Stimulated activated CD8-positive, alpha-beta memory T cell treated with anti-CD3 and anti-CD28 coated beads, Interleukin-7, amount 100 ng/mL, for 1 hour (primary cell): ENCODE measurements around the gene ABLIM2.
"Not testable (repeated sequence)": the region's sequence is repeated elsewhere in the genome, so short reads cannot be mapped to it uniquely, and the experiment has no call there.

ENCODE experiments used
- DNase-seq, 2 donors: peaks; one replicate each; pipeline ENCODE4 v3.0.0-alpha.2; 2020; ENCODE audit warnings: low read depth in 2 of 2

ABLIM2 gene

DNA sequence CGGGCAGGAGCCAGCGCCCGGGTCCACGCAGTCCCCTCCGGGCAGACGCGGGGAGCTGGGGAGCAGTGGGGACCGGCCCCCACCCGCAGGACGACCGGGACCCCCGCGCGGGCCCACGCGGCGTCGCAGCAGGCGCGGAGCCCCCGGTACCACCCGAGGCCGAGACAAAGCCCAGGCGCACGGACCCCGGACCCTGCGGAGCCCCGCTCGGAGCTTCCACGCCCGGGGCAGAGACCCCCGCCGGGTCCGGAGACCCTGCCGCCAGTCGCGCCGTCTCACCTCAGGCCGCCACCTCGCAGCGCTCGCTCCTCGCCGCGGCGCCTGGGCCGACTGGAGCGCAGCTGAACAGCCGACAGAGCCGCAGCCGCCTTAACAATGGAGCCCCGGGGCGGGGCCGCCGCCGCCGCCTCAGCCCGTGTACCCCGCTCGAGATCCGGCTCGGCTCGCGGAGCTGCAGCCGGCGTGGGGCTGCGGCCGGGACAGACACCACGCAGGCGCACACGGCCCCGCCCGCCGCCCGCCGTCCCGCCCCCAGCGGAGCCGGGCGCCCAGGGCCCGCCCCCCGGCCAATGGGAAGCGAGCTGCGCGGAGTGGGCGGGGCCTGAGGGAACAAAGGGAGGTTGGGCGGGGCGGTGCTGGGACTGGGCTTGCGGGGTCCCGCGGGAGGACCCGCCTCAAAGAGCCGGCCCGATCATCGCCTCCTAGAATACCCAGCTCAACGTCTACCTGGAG is 219.1 kb downstream of the ABLIM2 start, which contains the start of gene AFAP1:
Gene AFAP1, minus strand, starts transcription at position 485 of the 732 bp plus-strand sequence. CDS start 67,783 bp downstream, outside the sequence.
- peak; percentile 72 to 79 for DNase-seq

DNA sequence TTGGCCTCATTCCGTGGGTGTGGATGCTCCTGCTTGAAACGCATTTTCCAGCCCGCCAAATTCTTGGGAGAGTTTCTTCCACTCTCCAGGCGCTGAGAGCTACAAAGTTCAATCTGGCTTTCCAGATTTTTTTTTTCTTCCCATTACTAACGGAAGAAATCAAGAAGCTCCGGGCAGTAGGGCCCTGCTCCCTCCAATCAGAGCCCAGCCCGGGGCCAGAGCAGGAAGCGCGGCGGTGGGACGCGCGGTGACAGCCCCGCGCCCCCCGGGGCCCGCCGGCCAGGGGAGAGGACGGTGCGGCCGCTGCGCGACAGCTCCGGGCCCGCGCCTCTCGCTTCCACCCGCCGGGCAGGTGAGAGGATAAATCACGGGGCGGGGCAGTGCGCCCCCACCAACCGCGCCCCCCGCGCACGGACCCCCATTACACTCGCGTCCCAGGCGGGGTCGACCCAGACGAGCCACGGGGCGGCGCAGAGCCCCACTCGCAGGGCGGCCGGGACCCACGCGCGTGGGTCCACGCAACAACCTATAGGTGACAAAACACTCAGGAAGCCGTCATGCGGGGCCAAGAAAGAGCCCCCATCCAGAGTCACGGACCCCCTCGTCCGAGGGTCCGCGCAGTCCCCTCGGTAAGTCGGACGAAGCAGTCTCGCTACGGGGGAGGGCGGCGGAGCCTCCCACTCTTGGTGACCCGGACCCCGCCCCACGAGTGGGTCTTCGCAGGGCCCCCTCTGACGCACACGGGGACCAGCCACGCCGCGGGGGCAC is 219.8 kb downstream of the ABLIM2 start:
- no peak for DNase-seq

DNA sequence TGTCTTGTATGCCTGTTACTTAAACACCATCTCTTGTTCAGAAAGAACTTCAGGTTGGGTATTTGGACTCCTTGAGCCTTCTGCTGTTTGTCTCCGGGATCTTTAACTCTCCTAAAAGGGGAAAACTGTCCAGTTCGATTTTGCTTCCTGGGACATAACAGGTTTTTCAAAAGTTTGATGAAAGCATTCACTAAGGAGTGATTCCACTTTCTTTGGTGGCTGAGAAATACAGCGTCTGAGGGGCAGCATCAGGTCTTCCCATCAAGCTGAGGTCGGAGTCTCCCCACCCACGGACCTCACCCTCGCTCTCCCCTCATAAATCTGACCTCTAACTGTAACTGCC is 220.4 kb downstream of the ABLIM2 start:
- no peak for DNase-seq

DNA sequence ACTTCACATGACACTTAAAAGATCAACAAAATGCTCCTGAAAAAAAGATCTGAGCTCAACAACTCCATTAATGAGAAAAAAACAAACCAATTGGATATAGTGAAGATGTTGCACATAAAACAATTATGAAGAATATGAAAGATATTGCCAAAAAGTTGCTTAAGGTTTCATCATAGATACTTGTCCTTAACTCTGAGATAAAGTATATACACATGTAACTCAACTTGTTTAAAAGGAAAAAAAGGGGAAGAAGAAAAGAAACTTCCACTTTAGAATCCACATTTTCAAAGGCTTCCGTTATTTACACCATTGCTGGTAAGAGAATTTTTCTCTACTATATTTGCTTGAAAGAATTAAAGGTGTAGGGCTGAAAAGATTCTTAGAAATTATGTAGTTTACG is 221.6 kb downstream of the ABLIM2 start:
- no peak for DNase-seq

DNA sequence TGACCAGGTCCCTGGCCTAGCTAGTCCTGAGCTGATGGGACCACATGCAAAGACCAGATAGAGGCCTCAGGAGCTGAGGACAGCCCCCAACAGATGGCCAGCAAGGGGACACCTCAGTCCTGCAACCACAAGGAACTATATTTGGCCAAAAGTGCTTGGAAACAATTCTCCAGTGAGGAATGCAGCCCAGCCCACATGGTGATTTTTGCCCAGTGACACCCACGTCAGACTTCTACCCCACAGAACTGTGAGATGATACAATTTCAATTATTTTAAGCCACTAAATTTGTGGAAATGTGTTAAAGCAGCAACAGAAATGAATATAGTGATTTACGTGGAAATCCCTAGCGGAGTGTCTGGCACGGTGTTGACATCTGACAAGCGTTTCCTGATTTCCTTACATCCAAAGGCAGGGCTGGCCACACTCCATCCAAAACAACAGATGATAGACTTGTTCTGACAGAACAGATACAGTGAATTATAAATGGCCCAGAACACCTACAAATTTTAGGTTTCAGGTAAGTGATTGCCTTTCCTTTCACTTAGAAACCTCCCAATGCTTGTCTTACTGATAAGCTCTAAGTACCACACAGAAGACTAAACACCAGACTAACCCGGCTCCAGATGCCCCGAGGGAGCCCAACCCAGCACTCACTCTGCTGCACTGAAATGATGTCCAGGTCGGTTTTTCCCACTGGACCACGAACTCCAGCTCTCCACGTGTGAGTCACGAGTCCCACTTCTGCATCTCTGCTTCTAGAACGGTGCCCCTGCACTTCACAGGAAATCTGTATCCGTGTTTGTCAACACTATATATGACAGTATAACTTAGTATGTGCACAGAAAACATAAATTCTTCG is 224.7 kb downstream of the ABLIM2 start:
- DNase-seq: no peak

DNA sequence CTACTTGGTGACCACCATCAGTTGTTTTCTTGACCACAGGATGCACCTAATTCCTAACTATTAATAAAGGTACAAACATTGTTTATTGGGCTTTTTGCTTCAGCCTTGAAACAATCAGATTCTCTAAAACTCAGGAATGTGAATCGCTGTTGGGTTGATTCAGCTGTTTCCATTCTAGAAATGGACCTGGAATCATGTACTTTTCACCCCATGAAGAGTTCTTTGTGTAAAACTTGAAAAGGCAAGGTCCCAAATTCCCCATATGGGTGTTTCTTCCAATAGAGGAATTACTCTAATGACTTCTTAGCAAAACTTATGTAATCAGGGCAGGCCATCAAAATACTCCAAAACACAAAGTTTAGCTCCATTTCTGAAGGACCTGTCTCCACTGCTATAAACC is 226.3 kb downstream of the ABLIM2 start:
- DNase-seq: no peak

DNA sequence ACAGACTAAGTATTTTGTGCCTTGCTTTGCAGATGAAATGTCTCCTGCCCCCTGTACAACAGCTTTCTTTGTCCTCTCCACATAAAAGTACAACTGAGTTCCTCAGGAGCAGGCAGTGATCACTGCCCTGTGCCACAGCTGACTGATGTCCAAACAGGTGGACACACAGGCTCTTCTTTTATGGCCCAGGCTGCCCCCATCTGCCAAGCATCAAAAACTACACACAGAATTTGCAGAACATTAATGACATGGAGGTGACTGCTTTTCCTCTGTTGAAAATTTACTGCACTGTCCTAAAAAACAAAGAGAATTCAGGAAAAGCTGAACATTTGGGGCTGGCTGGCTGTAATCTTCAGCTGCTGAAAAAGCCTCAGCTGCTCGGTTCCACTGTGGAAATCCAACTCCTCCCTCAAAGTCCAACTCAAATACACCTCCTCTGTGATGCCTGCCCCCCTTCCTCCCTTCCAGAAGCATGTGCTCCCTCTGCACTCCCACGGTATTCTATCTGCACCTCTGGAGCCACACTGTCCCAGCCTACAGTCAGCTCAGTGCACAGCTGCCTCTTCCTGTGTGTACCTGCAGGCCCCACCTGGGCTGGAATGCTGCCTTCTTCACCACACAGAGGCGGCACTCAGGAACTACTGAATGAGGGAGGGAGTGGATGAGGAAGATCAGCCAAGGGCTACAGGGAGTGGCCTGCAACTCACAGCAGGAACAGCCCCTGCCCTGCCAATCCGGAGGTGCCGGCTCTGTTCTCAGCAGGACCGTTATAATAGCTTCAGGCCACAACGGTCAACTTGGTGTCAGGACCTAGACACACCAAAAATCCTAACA is 229.3 kb downstream of the ABLIM2 start:
- no peak for DNase-seq

DNA sequence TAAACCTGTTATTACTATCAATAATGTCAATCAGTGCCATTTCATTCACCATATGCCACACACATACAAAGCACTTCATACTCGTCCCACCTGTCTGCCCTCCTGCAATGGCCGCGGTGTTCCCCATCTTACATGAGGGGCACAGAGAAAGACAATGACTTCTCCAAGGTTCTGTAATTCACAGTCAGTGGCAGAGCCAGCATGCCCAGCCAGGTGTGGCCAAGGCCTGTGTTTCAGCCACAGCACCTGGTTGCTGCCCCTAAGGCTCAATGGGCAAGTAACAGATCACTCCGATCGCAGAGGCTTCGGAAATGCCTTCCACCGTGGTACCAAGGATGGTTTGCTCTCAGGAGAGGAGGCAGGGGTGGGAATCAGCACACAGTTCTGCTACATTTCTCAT is 229.9 kb downstream of the ABLIM2 start:
- DNase-seq: no peak

DNA sequence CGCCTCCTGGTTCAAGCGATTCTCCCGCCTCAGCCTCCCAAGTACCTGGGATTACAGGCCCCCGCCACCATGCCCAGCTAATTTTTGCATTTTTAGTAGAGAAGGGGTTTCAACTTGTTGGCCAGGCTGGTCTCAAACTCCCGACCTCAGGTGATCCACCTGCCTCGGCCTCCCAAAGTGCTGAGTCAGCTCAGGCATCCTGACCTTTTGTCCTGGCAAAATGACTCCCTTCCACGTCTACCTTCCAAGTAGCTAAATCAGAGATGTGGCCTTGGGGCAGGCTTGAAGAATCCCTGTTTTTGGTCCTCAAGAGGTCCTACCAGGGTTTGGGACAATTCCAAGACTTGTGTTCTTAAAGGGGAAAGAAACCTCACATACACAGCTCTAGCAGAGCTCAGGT is 231.8 kb downstream of the ABLIM2 start:
- no peak for DNase-seq

DNA sequence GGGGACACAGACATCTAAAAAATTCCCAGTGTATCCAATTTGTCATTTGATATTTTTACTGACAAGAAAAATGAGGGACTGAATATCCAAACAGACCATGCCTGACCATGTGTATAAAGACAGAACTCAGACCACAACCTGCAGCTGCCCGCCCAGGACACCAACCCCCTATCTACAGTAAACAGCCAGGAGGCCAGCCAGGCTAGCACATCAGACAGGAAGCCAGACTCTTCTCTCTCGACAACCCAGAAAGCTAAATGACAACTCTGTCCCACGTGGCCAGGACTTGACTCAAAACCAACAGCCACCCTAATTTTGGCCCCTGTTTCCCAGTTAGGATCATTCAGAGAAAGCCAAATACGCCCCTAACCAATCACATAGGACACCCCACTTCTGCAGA is 234.0 kb downstream of the ABLIM2 start:
- no peak for DNase-seq

DNA sequence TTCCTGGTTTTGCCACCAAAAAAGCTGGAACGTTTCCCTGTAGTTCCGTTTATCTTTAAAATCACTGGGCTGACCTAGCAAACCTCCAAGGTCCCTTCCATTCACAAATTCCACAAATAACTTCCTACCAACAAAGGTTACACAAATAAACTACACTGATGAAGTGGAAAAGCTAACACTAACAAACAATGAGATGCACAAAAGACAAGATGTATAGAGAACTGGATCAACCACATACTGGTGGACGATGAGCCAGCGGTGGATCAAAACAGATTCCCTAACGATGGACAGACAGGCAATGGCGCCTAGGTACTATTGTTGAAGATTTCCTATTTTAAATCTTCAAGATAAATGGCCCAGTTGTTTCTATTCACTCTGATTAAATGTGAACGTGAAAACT is 234.4 kb downstream of the ABLIM2 start:
- no peak for DNase-seq

DNA sequence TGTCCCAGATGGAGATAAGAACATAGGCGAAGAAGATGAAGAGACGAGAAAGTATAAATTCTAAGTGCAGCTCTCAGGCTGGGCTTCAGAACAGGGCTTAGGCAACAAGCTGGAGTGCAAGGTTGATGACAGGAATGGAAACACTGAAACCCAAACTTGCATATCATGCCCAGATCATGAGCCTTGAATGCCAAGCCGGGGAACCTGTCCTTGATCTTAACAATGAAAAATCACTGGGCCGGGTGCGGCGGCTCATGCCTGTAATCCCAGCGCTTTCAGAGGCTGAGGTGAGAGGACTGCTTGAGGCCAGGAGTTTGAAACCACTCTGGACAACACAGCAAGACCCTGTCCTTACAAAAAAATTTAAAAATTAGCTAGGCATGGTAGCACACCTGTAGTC is 236.1 kb downstream of the ABLIM2 start:
- no peak for DNase-seq

DNA sequence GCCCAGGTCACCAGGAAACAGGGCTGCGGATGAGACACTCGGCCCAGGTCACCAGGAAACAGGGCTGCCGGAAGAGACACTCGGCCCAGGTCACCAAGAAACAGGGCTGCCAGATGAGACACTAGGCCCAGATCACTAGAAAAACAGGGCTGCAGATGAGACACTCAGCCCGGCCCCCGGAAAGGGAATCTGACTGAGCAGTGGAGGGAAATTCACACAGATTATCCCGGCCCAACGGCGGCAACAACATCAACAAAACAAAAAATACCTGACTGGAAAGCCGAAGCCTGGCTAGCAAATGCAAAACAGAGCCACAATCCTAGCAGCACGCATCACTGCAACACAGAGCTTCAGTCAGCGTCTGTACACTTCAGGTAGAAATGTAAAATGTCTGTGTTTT is 239.6 kb downstream of the ABLIM2 start:
- no peak for DNase-seq

DNA sequence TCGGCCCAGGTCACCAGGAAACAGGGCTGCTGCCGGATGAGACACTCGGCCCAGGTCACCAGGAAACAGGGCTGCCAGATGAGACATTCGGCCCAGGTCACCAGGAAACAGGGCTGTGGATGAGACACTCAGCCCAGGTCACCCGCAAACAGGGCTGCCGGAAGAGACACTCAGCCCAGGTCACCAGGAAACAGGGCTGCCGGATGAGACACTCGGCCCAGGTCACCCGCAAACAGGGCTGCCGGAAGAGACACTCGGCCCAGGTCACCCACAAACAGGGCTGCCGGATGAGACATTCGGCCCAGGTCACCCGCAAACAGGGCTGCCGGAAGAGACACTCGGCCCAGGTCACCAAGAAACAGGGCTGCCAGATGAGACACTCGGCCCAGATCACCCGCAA is 240.4 kb downstream of the ABLIM2 start:
- not testable (repeated sequence) for DNase-seq

DNA sequence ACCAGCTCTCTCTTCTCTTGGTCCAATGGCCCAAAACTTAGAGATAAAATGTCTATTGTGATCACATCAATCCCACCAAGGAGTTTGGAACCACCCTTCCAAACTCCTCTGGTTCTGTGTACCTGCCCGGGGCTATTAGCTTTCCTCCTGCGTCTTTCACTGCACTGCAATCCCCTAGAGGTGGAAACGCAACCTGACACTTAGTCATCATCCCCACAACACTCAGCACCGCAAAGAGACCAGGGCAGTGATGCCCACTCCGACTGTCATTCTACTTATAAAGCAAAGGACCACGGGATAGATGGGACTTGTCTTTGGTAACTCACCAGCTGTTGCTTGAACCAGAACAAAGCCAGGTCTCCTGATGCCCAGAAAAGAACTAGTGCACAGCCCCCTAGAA is 240.9 kb downstream of the ABLIM2 start:
- no peak for DNase-seq

DNA sequence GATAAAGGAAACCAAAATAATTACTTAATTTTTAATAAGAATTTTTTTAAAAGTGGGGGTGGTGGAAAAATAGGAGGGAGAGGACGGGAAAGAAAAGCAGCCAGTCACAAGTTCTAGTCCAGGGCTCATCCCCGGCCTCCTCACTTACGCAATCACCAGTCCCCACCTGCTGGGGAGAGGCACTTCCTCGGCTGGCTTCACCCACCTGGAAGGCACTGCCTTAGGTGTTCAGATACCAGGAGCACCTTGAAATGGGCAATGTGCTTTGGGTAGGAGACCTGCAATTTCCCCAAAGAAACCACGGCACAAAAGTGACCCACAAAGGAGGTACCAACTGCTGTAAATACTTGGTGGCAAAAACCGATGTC is 242.8 kb downstream of the ABLIM2 start:
- no peak for DNase-seq
